ENCODE results near the gene DAB1.

DAB1 gene

DNA sequence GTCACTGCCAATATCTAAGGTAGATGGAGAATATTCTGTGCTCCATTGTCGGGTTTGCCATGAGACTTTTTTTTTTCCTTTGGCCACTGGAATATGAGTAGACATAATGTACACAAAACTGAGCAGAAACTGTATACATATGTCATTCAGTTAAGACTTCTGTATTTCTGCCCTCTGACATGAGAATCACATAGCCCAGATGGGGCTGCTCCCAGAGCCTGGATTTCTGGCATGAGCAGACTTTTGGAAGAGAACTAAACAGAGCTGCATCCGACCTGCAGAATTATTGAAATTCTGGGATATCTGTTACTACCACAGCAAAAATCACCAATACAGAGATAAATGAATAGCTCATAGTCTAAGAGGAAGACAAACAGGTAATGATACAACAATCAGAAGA, 62.3 kb downstream of the DAB1 start:
- DNase-seq (ENCODE audit: low spot score) = no peak
- ChIA-PET POLR2A (ENCODE audit: low non-redundant PET) (no interaction called here), CTCF (no interaction called here)
- TF ChIP-seq, protein P1, sequence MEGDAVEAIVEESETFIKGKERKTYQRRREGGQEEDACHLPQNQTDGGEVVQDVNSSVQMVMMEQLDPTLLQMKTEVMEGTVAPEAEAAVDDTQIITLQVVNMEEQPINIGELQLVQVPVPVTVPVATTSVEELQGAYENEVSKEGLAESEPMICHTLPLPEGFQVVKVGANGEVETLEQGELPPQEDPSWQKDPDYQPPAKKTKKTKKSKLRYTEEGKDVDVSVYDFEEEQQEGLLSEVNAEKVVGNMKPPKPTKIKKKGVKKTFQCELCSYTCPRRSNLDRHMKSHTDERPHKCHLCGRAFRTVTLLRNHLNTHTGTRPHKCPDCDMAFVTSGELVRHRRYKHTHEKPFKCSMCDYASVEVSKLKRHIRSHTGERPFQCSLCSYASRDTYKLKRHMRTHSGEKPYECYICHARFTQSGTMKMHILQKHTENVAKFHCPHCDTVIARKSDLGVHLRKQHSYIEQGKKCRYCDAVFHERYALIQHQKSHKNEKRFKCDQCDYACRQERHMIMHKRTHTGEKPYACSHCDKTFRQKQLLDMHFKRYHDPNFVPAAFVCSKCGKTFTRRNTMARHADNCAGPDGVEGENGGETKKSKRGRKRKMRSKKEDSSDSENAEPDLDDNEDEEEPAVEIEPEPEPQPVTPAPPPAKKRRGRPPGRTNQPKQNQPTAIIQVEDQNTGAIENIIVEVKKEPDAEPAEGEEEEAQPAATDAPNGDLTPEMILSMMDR (conservative IDR thresholded peaks at IDR 0.05; ENCODE audit: low read depth) = no peak
- no peak overlapping the region for H3K27ac ChIP-seq

DNA sequence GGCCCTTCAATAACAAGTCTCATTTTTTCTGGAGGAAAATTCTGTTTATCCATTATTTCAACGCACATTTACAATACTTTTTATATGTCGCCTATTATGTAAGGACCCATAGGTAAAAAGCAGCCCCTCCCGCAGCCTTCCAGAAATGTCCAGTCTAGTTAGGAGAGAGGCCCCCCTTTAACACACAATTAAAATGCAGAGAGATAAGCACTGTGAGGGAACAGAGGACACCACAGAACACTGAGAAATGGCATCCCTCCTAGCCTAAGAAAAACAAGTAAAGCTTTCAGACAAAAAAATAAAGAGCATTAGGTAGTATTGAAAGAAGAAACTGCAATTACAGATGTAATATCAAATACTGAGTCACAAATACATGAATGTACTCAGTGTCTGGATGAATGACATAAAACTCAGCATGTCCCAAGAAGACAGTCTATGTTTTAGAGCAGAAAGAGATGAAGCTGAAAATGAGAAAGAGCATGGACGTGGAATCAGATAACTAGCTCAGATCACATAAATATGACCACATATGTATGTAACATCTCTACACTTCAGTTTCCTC, 62.9 kb downstream of the DAB1 start:
- H3K27ac ChIP-seq = no peak overlapping the region
- ChIA-PET CTCF (no interaction called here), POLR2A (ENCODE audit: low non-redundant PET) (no interaction called here)
- TF ChIP-seq, protein P1 (conservative IDR thresholded peaks at IDR 0.05; ENCODE audit: low read depth) = no peak
- DNase-seq (ENCODE audit: low spot score) = no peak

DNA sequence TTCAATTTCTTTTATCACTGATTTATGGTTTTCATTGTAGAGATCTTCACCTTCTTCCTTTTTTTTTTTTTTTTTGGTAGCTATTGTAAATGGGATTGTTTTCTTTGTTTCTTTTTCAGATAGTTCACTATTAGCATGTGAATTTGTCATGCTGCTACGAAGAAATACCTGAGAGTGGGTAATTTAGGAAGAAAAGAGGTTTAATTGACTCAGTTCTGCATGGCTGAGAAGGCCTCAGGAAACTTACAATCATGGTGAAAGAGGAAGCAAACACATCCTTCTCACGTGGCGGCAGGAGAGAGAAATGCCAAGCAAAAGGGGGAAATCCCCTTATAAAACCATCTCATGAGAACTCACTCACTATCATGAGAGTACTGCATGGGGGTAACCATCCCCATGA, 66.4 kb downstream of the DAB1 start:
- POLR2A ChIA-PET (ENCODE audit: low non-redundant PET) = no interaction called here
- CTCF ChIA-PET = no interaction called here

DNA sequence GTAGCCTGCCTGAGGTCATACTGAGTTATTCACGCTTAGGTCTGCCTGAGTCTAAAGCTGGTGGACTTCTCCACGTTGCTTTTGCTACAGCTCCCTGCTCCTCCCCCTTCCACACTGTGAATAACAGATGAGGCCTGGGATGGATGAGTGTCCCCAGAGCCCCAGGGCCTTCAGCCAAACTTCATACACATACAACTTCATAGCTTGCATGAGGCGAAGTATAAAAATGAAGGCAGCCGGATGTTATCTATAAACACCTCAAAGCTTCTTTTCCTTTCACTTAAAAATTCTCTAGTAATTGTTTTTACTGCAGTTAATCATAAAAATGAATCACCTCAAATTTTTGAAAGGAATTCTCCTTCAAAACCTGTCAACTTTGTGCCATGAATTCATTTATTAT, 70.2 kb downstream of the DAB1 start:
- CTCF ChIA-PET = no interaction called here
- POLR2A ChIA-PET (ENCODE audit: low non-redundant PET) = no interaction called here
- DNase-seq (ENCODE audit: low spot score) = no peak
- TF ChIP-seq, protein P1 (conservative IDR thresholded peaks at IDR 0.05; ENCODE audit: low read depth) = no peak
- H3K27ac ChIP-seq = no peak overlapping the region

More for the DNA sequence above, 66.4 kb downstream of the DAB1 start:
- no peak overlapping the region for H3K27ac ChIP-seq
- TF ChIP-seq, protein P1 (conservative IDR thresholded peaks at IDR 0.05; ENCODE audit: low read depth) = no peak
- DNase-seq (ENCODE audit: low spot score) = no peak

DNA sequence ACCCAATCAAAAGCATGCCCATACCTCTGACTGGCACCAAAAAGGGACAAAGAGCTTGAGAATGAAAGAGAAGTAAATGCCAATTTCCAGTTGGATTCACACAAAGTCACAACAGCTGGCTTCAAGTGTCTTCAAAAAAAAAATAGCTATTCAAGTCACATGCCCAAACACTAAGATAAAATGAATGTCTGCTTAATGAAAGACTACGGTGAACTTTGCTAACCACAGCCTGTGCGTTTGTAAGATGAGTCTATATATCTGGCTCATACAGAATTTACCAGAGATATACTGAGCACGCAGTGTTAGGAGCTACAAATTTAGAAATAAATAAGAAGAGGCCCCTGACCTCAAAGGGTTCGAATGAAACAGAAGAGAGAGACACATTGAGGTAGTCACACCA, 73.2 kb downstream of the DAB1 start:
- no peak for DNase-seq (ENCODE audit: low spot score)
- ChIA-PET POLR2A (ENCODE audit: low non-redundant PET) (no interaction called here), CTCF (no interaction called here)
- H3K27ac ChIP-seq = no peak overlapping the region
- TF ChIP-seq, protein P1 (conservative IDR thresholded peaks at IDR 0.05; ENCODE audit: low read depth) = no peak

DNA sequence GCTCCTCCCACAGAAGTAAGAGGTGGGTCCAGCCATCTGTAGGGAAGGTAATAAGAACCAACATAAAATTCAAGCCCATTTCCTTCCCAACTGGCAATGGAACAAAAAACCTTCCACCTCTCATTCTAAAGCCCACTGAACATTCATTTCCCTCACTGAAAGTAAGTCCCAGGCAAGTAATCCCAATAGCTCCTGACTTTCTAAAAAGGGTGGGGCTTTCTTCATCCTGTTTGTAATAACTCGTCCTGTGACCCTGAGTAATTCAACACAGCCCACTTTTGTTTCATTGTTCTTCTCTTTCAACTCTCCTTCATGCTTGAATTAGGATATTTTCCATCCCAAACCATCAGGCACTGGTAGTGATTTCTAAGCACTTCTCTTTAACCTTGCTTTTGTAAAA, 74.9 kb downstream of the DAB1 start:
- ChIA-PET CTCF (no interaction called here), POLR2A (ENCODE audit: low non-redundant PET) (no interaction called here)
- TF ChIP-seq, protein P1 (conservative IDR thresholded peaks at IDR 0.05; ENCODE audit: low read depth) = no peak
- H3K27ac ChIP-seq = no peak overlapping the region
- no peak for DNase-seq (ENCODE audit: low spot score)

DNA sequence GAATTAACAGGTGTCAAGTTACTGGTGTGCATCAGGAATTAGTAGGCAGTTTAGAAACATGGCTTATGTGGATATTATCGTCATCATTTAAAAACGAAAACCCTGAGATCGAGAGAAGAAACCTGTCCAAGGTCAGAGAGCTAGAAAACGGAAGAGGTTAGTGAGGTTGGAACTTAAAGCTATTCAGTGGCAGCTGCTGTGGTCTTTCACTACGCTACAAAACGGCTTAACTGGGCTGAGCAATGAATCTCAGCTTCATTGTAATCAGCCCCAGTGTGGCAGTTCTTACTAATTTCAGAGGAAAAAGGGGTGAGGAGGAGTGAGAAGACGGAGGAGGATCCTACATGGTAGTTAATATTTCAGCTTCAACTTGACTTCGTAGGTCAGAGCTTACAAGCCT, 77.9 kb downstream of the DAB1 start:
- ChIA-PET POLR2A (ENCODE audit: low non-redundant PET) (no interaction called here), CTCF (interaction anchor here (0.5 kb wide), 1 partner anchor 13 kb away, joined by 4 read pairs; no protein-coding TSS in a partner anchor)
- TF ChIP-seq, protein P1 (conservative IDR thresholded peaks at IDR 0.05; ENCODE audit: low read depth) = no peak
- no peak overlapping the region for H3K27ac ChIP-seq
- no peak for DNase-seq (ENCODE audit: low spot score)
